Measurements from ENCODE around the gene KAT2A.
"Not testable (repeated sequence)": the region's sequence is repeated elsewhere in the genome, so short reads cannot be mapped to it uniquely, and the experiment has no call there.

The KAT2A gene

DNA sequence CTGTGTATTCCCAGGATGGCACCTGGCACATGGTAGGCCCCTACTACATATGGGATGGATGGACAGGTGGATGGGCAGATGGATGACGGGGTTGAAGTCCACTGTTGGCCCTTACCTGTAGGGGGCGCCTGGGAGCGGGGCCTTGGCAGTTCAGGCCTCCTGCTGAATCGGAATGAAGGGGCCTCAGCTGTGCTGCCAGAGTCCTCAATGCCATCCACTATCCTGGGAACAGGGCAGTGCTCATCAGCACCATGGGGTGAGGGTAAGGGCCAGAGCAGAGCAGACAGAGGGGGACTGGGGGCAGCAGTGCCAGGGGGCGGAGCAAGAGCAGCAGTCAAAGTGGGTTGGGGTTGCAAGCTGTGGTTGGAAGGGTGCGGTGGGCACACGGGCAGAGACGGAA is 41.9 kb upstream of the KAT2A start:
- no peak overlapping the region for H3K4me3 ChIP-seq (replicated peaks; ENCODE audit: low read depth, low read length)
- TF ChIP-seq, protein P1, sequence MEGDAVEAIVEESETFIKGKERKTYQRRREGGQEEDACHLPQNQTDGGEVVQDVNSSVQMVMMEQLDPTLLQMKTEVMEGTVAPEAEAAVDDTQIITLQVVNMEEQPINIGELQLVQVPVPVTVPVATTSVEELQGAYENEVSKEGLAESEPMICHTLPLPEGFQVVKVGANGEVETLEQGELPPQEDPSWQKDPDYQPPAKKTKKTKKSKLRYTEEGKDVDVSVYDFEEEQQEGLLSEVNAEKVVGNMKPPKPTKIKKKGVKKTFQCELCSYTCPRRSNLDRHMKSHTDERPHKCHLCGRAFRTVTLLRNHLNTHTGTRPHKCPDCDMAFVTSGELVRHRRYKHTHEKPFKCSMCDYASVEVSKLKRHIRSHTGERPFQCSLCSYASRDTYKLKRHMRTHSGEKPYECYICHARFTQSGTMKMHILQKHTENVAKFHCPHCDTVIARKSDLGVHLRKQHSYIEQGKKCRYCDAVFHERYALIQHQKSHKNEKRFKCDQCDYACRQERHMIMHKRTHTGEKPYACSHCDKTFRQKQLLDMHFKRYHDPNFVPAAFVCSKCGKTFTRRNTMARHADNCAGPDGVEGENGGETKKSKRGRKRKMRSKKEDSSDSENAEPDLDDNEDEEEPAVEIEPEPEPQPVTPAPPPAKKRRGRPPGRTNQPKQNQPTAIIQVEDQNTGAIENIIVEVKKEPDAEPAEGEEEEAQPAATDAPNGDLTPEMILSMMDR (IDR thresholded peaks at IDR 0.05; ENCODE audit: low read depth, low read length, missing control alignments) = peak; percentile 66
- DNase-seq (ENCODE audit: extremely low read depth, low read depth) = no peak

DNA sequence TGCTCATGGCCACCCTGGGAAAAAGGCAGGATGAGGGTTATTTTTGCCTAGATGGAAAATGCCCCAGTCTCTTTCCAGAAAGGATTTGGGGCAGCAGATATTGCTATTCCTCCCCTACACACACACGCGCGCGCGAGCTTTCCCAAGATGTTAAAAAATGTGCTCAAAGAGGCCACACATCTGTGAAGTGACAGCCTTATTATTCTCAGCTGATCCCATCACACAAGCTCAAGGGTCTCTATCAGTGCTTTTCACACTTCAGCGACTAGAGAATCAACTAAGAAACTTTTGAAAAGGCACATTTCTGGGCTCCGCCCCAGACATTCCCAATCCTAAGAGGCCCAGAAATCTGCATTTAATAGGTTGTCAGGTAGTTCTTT is 39.4 kb upstream of the KAT2A start:
- no peak for DNase-seq (ENCODE audit: extremely low read depth, low read depth)
- H3K4me3 ChIP-seq (replicated peaks; ENCODE audit: low read depth, low read length) = no peak overlapping the region

DNA sequence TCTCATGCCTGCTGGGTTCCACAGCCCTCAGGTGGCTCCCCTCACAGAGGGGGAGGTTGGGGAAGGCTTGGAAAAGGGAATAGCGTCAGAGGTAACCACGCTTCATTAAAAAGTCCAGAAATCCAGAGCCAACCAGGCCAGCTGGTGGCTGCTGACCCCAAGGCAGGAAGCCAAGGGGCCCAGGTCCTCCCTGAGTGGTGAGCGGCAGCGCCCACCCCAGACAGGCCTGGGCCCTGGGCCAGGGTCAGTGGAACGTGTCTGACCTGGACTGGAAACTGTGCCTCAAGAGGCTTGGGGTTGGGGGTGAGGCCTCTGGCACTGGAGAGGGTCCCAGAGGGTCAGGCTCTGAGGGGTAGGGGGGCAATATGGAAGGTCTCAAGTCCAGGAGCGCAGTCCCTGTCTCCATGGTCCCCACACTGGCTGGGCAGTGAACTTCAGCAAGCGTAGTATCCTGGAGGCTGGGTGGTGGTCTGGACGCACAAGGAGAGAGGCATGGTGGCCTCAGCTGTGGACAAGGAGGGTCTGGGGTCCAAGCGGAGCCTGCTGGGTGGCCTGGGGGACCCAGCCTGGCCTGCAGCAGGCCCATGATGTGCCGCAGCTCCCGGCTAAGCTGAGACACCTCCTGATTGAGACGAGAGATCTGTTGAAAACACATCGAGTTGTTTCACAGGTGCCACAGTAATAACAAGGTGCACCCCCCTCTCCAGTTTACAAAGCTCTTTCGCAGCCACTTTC is 38.8 kb upstream of the KAT2A start:
- DNase-seq (ENCODE audit: extremely low read depth, low read depth) = no peak
- TF ChIP-seq, protein P1 (IDR thresholded peaks at IDR 0.05; ENCODE audit: low read depth, low read length, missing control alignments) = no peak
- H3K4me3 ChIP-seq (replicated peaks; ENCODE audit: low read depth, low read length) = no peak overlapping the region

More for the DNA sequence above, 39.4 kb upstream of the KAT2A start:
- TF ChIP-seq, protein P1 (IDR thresholded peaks at IDR 0.05; ENCODE audit: low read depth, low read length, missing control alignments) = no peak

GRCh38 chr17:42155614-42156045 is 34.5 kb upstream of the KAT2A start:
- TF ChIP-seq, protein P1 (IDR thresholded peaks at IDR 0.05; ENCODE audit: low read depth, low read length, missing control alignments) = no peak
- no peak for DNase-seq (ENCODE audit: extremely low read depth, low read depth)
- peak overlapping the region; percentile 78 for H3K4me3 ChIP-seq (replicated peaks; ENCODE audit: low read depth, low read length)

DNA sequence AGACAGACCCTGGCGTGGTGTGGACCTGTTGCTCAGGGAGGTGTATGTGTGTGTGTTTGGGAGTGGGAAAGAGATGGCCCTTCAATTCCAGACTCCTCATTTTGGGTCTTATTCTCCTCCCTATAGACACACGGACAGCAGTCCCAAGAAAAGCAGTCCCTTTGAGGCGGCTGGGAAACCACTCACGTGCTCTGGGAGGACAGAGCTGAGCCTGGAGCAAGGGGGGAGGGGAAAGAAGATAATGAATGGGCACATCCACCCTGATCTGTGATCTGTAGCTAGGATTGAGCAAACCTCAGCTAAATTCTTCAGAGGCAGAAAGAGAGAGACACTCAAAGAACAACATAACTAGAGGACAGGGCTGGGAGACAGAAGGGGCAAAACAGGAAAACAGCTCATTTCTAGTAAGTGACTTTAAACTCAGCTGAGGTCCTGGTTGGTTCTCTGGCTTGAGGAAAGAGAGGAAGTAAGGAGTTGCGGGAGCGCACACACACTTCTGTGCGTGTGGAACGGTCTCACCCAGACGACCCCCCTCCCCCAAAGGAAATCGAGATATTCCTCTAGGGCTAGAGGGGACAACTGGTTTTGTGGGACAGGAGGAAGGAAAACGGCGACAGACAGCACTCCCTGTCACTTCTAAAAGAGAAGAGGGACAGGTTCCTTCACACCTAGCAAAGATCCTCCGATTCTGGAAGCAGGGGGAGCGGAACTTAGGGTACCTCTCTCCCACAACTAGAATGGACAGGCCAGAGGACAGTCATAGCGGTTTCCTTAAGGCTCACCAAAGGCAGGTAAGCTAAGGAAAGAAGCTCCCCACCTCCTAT is 33.0 kb upstream of the KAT2A start:
- TF ChIP-seq, protein P1 (IDR thresholded peaks at IDR 0.05; ENCODE audit: low read depth, low read length, missing control alignments) = no peak
- DNase-seq (ENCODE audit: extremely low read depth, low read depth) = no peak
- H3K4me3 ChIP-seq (replicated peaks; ENCODE audit: low read depth, low read length) = peak overlapping the region; percentile 78

GRCh38 chr17:42146911-42147607 is 25.9 kb upstream of the KAT2A start:
- DNase-seq (ENCODE audit: extremely low read depth, low read depth) = no peak
- TF ChIP-seq, protein P1 (IDR thresholded peaks at IDR 0.05; ENCODE audit: low read depth, low read length, missing control alignments) = no peak
- no peak overlapping the region for H3K4me3 ChIP-seq (replicated peaks; ENCODE audit: low read depth, low read length)

GRCh38 chr17:42143138-42143537 is 22.0 kb upstream of the KAT2A start:
- not testable (repeated sequence) for H3K4me3 ChIP-seq (replicated peaks; ENCODE audit: low read depth, low read length); DNase-seq (ENCODE audit: extremely low read depth, low read depth)

Data from HFF-Myc (cell line).